ENCODE data around the gene VGLL1. TPM values are rescaled to one million over a fixed set of nuclear protein-coding genes. Genes with fewer than 3 reads are reported as not detected.

VGLL1 gene
- total RNA-seq, 1 experiment from 2014 or later: not detected

GRCh38 chrX:136555694-136556093, 23.7 kb downstream of the VGLL1 start:
- no peaks in the 10 kb centered on the region for H3K36me3 ChIP-seq (ENCODE audit: control insufficient read depth in 1 of 2, insufficient read depth in 2 of 2, low read length in 2 of 2)
- ChIA-PET POLR2A (no interaction called here), CTCF (no interaction called here), RAD21 (ENCODE audit: low non-redundant PET in 1 of 2, low total read pairs in 2 of 2, uncharacterized antibody in 2 of 2, unreplicated experiment in 2 of 2) (no interaction called here)
- intact Hi-C loops (cut with micrococcal nuclease): no loop called here
- H3K9me2 ChIP-seq (ENCODE audit: insufficient read depth): no peaks in the 10 kb centered on the region
- no peaks in the 10 kb centered on the region for H3K4me1 ChIP-seq (ENCODE audit: control insufficient read depth in 1 of 2, insufficient read depth in 2 of 2, low read length in 2 of 2)
- no peaks in the 10 kb centered on the region for H3K27me3 ChIP-seq (ENCODE audit: insufficient read depth, low read length)
- DNase-seq (ENCODE audit: low read depth, low spot score): no peak
- no peak for TF ChIP-seq ZFX (IDR thresholded peaks at IDR 0.05)
- TF ChIP-seq FOSL1 (IDR thresholded peaks at IDR 0.05; ENCODE audit: low read depth): no peak
- no peak for TF ChIP-seq SRF (IDR thresholded peaks at IDR 0.05; ENCODE audit: low read depth)
- TF ChIP-seq JUND (IDR thresholded peaks at IDR 0.05): no peak
- TF ChIP-seq SIN3A (IDR thresholded peaks at IDR 0.05; ENCODE audit: low read depth): no peak
- no peak for TF ChIP-seq ELF1 (IDR thresholded peaks at IDR 0.05; ENCODE audit: borderline replicate concordance, low read depth)
- TF ChIP-seq, protein P1, sequence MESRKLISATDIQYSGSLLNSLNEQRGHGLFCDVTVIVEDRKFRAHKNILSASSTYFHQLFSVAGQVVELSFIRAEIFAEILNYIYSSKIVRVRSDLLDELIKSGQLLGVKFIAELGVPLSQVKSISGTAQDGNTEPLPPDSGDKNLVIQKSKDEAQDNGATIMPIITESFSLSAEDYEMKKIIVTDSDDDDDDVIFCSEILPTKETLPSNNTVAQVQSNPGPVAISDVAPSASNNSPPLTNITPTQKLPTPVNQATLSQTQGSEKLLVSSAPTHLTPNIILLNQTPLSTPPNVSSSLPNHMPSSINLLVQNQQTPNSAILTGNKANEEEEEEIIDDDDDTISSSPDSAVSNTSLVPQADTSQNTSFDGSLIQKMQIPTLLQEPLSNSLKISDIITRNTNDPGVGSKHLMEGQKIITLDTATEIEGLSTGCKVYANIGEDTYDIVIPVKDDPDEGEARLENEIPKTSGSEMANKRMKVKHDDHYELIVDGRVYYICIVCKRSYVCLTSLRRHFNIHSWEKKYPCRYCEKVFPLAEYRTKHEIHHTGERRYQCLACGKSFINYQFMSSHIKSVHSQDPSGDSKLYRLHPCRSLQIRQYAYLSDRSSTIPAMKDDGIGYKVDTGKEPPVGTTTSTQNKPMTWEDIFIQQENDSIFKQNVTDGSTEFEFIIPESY (IDR thresholded peaks at IDR 0.05; ENCODE audit: extremely low read depth, insufficient replicate concordance, low read length): no peak
- TF ChIP-seq, protein P2, sequence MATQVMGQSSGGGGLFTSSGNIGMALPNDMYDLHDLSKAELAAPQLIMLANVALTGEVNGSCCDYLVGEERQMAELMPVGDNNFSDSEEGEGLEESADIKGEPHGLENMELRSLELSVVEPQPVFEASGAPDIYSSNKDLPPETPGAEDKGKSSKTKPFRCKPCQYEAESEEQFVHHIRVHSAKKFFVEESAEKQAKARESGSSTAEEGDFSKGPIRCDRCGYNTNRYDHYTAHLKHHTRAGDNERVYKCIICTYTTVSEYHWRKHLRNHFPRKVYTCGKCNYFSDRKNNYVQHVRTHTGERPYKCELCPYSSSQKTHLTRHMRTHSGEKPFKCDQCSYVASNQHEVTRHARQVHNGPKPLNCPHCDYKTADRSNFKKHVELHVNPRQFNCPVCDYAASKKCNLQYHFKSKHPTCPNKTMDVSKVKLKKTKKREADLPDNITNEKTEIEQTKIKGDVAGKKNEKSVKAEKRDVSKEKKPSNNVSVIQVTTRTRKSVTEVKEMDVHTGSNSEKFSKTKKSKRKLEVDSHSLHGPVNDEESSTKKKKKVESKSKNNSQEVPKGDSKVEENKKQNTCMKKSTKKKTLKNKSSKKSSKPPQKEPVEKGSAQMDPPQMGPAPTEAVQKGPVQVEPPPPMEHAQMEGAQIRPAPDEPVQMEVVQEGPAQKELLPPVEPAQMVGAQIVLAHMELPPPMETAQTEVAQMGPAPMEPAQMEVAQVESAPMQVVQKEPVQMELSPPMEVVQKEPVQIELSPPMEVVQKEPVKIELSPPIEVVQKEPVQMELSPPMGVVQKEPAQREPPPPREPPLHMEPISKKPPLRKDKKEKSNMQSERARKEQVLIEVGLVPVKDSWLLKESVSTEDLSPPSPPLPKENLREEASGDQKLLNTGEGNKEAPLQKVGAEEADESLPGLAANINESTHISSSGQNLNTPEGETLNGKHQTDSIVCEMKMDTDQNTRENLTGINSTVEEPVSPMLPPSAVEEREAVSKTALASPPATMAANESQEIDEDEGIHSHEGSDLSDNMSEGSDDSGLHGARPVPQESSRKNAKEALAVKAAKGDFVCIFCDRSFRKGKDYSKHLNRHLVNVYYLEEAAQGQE (IDR thresholded peaks at IDR 0.05; ENCODE audit: low read depth): no peak
- no peak for TF ChIP-seq TCF7L2 (IDR thresholded peaks at IDR 0.05; ENCODE audit: borderline replicate concordance, extremely low read depth, insufficient read depth, insufficient read length)
- no peak for TF ChIP-seq ZNF274 (IDR thresholded peaks at IDR 0.05; ENCODE audit: low read depth, low read length)
- TF ChIP-seq RAD21 (IDR thresholded peaks at IDR 0.05; ENCODE audit: low read depth): no peak
- TF ChIP-seq, protein P3, sequence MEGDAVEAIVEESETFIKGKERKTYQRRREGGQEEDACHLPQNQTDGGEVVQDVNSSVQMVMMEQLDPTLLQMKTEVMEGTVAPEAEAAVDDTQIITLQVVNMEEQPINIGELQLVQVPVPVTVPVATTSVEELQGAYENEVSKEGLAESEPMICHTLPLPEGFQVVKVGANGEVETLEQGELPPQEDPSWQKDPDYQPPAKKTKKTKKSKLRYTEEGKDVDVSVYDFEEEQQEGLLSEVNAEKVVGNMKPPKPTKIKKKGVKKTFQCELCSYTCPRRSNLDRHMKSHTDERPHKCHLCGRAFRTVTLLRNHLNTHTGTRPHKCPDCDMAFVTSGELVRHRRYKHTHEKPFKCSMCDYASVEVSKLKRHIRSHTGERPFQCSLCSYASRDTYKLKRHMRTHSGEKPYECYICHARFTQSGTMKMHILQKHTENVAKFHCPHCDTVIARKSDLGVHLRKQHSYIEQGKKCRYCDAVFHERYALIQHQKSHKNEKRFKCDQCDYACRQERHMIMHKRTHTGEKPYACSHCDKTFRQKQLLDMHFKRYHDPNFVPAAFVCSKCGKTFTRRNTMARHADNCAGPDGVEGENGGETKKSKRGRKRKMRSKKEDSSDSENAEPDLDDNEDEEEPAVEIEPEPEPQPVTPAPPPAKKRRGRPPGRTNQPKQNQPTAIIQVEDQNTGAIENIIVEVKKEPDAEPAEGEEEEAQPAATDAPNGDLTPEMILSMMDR (IDR thresholded peaks at IDR 0.05 in 2 of 3, conservative IDR thresholded peaks at IDR 0.05 in 1 of 3; ENCODE audit: borderline replicate concordance in 1 of 3, insufficient read depth in 1 of 3, low read depth in 2 of 3, low read length in 2 of 3): no peak
- TF ChIP-seq YY1 (IDR thresholded peaks at IDR 0.05; ENCODE audit: extremely low read depth, insufficient replicate concordance, low read depth, low read length): no peak
- no peak for TF ChIP-seq POLR2A (IDR thresholded peaks at IDR 0.05; ENCODE audit: borderline replicate concordance, extremely low read depth, insufficient read depth, insufficient read length)
- TF ChIP-seq EZH2 (IDR thresholded peaks at IDR 0.05): no peak
- H3K27ac ChIP-seq (ENCODE audit: low read depth, low read length): no peak overlapping the region
- no peaks in the 10 kb centered on the region for H3K9me3 ChIP-seq (ENCODE audit: control insufficient read depth in 1 of 2, insufficient read depth in 1 of 2, low read depth in 1 of 2, low read length in 2 of 2)
- no TSS peak for BruUV-seq (replicated peaks)
- H3K4me3 ChIP-seq (replicated peaks in 1 of 2; ENCODE audit: low read depth in 1 of 2, low read length in 2 of 2): no peak overlapping the region
- no peaks in the 10 kb centered on the region for H3K79me2 ChIP-seq (ENCODE audit: insufficient read depth, low read length)
- no peak overlapping the region for H3K9ac ChIP-seq (ENCODE audit: low read length)
- no peak overlapping the region for H3K4me2 ChIP-seq (ENCODE audit: low read length)
- no peak overlapping the region for H2AFZ ChIP-seq (ENCODE audit: low read depth, low read length, poor library complexity, severe bottlenecking)
- H4K20me1 ChIP-seq (ENCODE audit: insufficient read depth): no peaks in the 10 kb centered on the region
- no peak for ATAC-seq
